ENCODE measurements around the gene NAALAD2.
"Not testable (repeated sequence)": the region's sequence is repeated elsewhere in the genome, so short reads cannot be mapped to it uniquely, and the experiment has no call there.

Gene NAALAD2

GRCh38 chr11:90134478-90135003 is at the start of gene NAALAD2:
NAALAD2 (plus strand) TSS chr11:90134663; CDS start chr11:90134759, 96 bp downstream.
- peak; percentile 50 for DNase-seq (ENCODE audit: low read depth)

DNA sequence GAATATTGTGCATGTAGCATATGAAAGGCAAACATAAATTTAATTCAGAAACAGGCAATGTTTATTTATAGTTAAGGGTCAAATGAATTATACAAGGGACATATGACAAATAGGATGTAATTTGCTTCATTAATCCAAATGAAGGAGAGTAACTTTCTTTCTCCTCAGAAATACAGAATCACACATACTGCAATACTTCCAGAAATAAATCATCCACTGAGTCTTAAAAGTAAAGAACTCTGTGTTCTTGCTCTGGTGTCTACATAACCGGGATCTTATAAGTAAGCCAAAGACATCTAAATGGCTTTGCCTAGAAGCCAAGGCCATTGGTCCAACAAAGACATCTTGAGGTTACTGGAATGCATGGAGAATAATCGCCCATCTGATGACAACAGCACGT is 48.8 kb upstream of the NAALAD2 start, which contains the start of gene UBTFL1:
Gene UBTFL1, plus strand, starts transcription at position 301 of the 400 bp plus-strand sequence. Its CDS starts 0 bp downstream, at position 301.
- not testable (repeated sequence) for DNase-seq (ENCODE audit: low read depth)

DNA sequence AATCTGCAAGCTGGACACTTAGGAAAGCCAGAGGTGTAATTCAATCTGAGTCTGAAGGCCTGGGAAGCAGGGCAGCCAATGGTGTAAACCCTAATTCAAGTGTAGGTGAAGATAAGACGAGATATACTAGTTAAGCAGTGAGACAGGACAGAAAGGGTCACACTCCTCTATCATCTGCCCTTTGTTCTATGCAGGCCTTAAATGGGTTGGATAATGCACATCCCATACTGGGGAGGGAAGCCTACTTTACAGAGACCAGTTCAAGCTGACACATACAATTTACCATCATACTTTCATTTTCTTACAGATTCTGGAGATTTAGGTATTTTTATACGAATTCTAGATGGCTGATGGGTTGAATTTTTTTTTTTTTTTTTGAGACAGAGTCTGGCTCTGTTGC is 45.7 kb upstream of the NAALAD2 start:
- DNase-seq (ENCODE audit: low read depth): not testable (repeated sequence)

GRCh38 chr11:90095230-90095924 is 39.1 kb upstream of the NAALAD2 start:
- DNase-seq (ENCODE audit: low read depth): not testable (repeated sequence)

- DNase-seq (ENCODE audit: low read depth): not testable (repeated sequence)
Measured at GRCh38 chr11:90098261-90098660, 36.2 kb upstream of the NAALAD2 start.

- no peak for DNase-seq (ENCODE audit: low read depth)
Measured at GRCh38 chr11:90100431-90100830, 34.0 kb upstream of the NAALAD2 start.

- no peak for DNase-seq (ENCODE audit: low read depth)
Measured at GRCh38 chr11:90113541-90113940, 20.9 kb upstream of the NAALAD2 start.

- no peak for DNase-seq (ENCODE audit: low read depth)
Measured at GRCh38 chr11:90120191-90120590, 14.3 kb upstream of the NAALAD2 start.

GRCh38 chr11:90124371-90124770 is 10.1 kb upstream of the NAALAD2 start:
- DNase-seq (ENCODE audit: low read depth): peak; percentile 82

GRCh38 chr11:90124946-90125345 is 9.5 kb upstream of the NAALAD2 start:
- DNase-seq (ENCODE audit: low read depth): no peak

DNA sequence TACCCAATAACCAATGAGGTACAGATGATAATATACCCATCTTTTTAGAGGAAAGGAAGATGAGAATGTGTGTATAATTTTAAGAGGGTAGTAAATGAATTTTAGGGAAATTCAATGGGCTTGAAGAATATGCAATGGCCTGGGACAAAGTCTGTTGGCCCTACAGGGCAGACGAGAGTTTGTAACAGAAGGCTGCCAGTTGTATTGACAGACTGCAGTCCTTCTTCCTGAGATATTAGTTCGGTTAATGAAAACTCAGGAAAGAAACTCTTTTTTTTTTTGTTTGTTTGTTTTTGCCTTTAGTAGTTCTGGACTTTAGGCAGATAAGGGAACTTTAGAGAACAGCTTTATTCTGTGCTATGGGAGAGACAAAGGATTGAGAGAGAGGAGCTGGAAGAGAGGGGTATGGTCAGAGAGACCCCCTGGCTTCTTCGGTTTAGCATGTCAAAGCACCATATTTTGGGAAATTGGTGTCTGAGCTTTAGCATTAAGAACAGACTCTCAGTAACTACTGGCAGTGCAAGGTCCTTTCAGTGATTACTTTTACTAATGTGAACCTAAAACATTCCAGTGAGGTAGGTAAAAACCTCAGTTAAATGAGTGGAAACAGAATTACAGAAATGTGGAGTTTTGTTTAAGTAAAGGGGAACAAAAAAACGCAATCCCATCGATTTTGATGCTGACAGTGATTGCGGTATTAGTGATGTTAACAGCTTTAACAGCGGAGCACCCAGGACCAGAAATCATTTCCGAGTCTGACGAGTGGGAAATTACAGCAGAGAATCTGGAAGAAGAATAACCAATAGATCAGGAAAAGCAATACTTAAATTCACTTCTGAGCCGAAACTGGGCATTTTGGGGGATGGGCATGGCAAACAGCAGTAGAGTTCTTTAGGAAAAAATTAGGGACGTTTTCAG is 644 bp upstream of the NAALAD2 start:
- no peak for DNase-seq (ENCODE audit: low read depth)

- no peak for DNase-seq (ENCODE audit: low read depth)
Measured at GRCh38 chr11:90135016-90135415, 553 bp downstream of the NAALAD2 start.

DNA sequence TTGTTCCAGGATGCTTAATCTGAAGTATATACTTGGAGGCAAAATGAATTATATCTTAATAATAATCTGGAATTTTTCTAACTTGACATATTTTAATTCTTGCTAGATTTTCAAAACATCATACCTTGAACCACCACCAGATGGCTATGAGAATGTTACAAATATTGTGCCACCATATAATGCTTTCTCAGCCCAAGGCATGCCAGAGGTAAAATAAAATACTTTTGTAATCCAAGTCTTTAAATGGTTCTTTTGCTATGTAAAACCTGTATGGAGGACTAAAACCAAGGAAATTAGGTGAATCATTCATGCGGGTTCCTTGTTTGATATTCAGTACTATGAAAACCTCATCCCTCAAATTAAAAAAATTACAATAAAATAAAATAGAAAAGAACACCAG is 14.4 kb downstream of the NAALAD2 start:
- DNase-seq (ENCODE audit: low read depth): no peak

GRCh38 chr11:90166982-90167573 is 32.6 kb downstream of the NAALAD2 start:
- not testable (repeated sequence) for DNase-seq (ENCODE audit: low read depth)

DNA sequence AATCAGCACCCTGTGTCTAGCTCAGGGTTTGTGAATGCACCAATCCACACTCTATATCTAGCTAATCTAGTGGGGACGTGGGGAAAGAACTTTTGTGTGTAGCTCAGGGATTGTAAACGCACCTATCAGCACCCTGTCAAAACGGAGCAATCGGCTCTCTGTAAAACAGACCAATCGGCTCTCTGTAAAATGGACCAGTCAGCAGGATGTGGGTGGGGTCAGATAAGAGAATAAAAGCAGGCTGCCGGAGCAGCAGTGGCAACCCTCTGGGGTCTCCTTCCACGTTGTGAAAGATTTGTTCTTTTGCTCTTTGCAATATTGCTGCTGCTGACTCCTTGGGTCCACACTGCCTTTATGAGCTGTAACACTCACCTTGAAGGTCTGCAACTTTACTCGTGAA is 33.2 kb downstream of the NAALAD2 start:
- DNase-seq (ENCODE audit: low read depth): not testable (repeated sequence)

- DNase-seq (ENCODE audit: low read depth): no peak
Measured at GRCh38 chr11:90168571-90168970, 34.1 kb downstream of the NAALAD2 start.

GRCh38 chr11:90171359-90171758 is 36.9 kb downstream of the NAALAD2 start:
- no peak for DNase-seq (ENCODE audit: low read depth)

- no peak for DNase-seq (ENCODE audit: low read depth)
Measured at GRCh38 chr11:90176069-90176468, 41.6 kb downstream of the NAALAD2 start.

DNA sequence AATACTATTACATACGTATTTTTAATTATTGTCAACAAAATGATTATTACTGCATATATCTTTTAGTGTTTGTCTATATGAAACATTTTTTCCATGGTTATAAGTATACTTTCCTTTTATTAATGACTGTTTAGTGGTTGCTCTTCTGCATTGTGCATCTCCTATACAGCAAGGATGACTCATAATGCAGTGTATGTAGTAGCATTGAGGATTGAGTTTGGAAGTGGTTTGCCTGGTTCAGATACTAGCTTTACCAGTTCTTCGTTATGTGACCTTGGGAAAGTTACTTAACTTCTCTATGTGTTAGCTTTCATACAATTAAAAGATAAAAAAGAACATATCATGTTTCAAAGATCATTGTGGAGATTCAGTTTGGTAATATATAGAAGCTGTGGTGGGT is 44.3 kb downstream of the NAALAD2 start:
- no peak for DNase-seq (ENCODE audit: low read depth)

DNA sequence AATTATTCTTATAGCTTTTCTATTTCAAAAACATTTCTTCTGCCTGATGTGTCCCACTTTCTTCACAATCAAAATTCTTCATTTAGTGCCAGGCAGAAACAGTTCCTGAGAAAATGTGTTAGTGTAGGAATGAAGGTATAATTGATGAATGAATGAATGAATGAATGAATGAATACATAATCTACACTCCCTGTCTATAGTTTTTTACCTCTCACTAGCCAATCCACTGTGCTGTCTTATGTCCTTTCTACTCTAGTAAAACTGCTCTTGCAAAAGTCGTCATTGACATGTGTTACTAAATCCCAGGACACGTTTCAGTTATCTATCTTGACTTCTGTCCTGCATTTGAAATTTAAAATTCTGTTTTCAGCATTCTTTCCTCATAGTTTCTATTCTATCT is 45.5 kb downstream of the NAALAD2 start:
- no peak for DNase-seq (ENCODE audit: low read depth)

DNA sequence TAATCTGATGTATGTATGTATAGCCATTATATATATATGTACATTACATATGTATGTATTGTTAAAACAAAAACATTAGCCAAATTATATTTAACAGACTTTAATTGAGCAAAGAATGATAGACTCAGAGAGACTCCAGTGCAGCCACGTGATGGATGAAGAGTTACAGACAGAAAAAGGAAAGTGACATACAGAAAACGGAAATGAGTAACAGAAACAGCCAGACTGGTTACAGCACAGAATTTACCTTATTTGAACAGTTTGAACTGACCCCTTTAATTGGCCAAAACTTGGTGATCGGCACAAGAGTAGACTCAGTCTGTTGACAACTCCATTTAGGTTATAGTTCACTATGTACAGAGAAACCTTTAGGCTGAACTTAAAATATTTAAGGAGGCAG is 53.4 kb downstream of the NAALAD2 start:
- no peak for DNase-seq (ENCODE audit: low read depth)

DNA sequence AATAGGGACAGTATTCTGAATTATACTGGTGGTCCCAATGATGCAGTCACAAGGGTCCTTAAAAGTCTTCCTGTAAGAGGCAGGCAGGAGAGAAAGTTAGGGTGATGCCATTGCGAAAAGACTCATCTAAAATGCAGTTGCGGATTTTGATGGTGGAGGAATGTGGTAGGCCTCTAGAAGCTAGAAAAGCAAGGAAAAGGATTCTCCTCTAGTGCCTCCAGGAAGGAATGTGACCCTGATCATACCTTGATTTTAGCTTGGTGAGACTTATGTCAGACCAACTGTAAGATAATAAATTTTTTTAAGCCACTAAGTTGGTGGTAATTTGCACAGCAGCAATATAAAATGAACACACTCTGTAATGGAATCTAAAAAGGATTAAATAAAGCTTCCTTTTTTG is 54.5 kb downstream of the NAALAD2 start:
- no peak for DNase-seq (ENCODE audit: low read depth)

All from amniotic epithelial cell (primary cell).